Stimulated activated CD8-positive, alpha-beta memory T cell treated with anti-CD3 and anti-CD28 coated beads, Interleukin-4, amount 100 ng/mL, for 4 hours (primary cell): ENCODE data around the gene NKAIN2.

Experiments
- DNase-seq, 2 donors: peaks; one replicate each; pipeline ENCODE4 v3.0.0-alpha.2; 2020; ENCODE audit warnings: low read depth in 2 of 2, low spot score in 1 of 2

Gene NKAIN2

DNA sequence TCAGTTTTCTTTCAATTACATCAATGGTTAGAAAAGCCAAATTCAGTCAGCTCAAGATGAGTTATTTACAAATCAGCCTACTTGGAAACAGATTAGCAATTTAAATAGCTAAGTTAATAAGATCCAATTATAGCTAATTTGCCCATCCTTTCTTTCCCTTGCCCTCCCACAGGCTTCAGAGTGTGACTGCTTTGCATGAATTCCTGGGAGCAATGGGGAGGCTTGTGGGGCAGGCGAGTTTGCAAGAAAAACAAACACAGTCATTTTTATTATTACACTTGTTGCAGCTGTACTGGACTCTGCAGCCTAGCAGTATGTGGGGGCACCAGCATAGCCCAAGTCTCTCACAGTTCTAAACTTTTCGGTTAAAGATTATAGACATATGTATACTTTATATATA lies 219.0 kb downstream of the NKAIN2 start:
- no peak for DNase-seq

DNA sequence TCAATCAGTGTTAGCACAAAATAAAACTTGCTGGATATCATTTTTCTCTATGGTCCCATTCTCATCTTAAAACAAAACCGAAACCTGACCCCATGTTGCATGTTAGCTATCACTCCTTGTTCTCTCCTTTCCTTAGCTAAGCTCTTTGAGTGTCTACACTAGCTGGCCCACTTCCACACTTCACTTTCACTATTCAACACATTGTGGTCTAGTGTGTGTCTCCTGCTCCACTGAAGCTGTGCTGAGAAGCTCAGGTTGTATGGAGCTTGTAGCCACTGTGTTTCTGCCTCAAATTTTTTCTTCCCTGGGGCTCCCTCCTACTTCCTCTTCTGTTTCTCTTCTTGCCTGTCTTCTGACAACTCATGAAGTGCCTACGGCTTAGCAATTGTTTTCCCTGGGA lies 223.0 kb downstream of the NKAIN2 start:
- no peak for DNase-seq

DNA sequence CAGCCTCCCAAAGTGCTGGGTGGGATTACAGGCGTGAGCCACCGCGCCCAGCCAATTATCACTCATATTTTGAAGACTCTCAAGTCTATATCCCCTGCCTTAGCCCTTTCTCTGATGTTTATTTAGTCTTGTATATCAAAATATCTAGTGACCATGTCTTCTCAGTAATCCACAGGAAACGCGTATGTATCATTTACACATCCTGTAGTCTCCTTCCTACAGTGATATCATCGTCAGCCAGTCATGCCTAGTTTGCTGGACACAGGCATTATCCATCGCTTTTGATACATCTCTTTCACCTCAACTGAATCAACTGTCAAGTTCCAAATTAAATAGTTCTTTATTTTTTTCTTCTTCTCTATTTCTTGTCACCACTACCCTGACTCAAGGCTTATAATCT lies 223.7 kb downstream of the NKAIN2 start:
- DNase-seq = no peak

DNA sequence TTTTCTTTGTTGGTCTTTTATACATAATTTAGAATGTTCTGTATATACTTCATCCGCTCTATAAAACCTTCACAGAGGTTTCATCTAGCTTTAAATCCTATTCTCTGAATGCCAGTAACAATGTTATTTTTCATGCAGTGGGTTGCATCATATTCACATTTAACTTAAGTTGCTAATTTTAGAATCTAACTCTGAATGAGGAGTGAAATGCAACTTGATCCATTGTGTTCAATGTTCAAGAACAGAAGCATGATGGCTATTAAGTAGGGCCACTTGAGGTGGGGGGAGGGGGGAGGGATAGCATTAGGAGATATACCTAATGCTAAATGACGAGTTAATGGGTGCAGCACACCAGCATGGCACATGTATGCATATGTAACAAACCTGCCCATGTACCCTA lies 224.5 kb downstream of the NKAIN2 start:
- DNase-seq = no peak

- DNase-seq = no peak
Observed at GRCh38 chr6:124029567-124029966, 225.9 kb downstream of the NKAIN2 start.

- no peak for DNase-seq
Observed at GRCh38 chr6:124033501-124033900, 229.8 kb downstream of the NKAIN2 start.

DNA sequence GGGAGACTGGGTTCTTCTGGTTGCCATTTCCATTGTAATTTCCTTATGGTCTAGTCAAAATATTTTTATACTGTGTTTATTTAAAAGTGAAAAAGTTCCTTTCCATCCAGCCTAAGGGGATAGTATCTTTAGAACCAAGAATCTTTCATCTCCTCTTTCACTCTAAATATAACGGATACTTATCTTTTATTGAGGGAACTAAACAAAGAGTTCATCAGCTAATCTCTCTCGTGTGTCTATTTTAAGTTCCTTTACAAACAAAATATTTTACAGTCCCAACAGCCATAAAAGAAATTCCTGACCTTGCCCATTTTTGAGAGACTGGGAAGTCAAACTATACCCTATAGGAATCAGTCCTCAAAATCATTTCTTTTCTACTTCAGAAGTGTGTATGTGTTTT lies 232.7 kb downstream of the NKAIN2 start:
- no peak for DNase-seq

GRCh38 chr6:124040655-124041054 lies 237.0 kb downstream of the NKAIN2 start:
- DNase-seq = no peak

DNA sequence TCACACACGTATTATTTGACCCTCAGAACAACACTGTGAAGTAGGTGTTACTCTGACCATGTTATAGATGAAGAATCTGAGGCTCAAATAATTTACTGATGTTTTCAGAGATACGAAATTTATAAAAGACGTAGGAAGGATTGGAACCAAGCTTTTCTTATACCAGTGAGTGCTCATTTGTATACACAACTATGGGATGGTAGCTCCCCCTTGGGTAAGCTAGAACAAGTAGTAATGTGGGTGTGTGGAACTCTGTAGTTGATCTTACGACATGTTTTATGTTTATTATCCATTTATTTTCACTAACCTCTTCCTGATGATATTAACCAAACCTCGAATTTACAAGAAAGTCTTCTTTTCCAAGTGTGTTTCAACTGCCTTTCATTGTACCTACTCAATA lies 248.5 kb downstream of the NKAIN2 start:
- DNase-seq = no peak

DNA sequence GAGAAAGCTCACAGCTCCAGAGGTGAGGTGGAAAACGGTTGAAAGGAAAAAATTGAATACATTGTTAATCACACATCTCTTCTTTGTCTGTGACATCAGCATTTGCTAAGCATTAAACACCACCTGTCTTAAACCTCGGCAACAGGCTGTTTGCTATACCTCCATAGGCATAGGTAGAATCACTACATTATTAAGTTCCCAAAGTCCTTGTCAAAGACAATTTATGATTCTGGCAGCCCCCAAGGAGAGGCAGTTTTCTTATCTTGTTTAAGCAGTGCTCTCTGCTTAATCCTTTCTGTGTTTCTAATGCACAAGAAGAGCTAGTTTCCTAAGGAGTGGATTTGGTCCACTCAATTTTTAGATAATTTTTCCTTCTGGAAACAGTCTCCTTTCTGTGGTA lies 249.7 kb downstream of the NKAIN2 start:
- DNase-seq = no peak

- no peak for DNase-seq
Observed at GRCh38 chr6:124054034-124054433, 250.4 kb downstream of the NKAIN2 start.

- no peak for DNase-seq
Observed at GRCh38 chr6:124055395-124055794, 251.7 kb downstream of the NKAIN2 start.

DNA sequence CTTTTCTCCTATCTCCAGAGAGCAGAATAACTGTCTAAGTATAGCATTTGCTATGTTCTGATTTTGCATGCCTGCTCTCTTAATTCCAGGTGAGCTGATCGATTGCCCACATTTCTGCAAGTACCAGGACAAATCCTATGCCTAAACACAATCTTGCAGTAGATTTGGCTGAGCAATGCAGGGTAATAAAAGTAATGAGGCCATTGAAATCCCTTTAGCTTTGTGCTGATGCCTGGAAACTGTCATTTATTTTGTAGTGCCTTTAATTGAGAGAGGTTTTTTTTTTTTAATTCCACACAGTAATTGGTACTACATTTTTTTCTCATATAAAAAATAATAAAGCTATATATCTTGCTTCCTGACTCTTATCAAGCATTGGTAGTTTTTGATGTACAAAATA lies 252.3 kb downstream of the NKAIN2 start:
- DNase-seq = no peak

DNA sequence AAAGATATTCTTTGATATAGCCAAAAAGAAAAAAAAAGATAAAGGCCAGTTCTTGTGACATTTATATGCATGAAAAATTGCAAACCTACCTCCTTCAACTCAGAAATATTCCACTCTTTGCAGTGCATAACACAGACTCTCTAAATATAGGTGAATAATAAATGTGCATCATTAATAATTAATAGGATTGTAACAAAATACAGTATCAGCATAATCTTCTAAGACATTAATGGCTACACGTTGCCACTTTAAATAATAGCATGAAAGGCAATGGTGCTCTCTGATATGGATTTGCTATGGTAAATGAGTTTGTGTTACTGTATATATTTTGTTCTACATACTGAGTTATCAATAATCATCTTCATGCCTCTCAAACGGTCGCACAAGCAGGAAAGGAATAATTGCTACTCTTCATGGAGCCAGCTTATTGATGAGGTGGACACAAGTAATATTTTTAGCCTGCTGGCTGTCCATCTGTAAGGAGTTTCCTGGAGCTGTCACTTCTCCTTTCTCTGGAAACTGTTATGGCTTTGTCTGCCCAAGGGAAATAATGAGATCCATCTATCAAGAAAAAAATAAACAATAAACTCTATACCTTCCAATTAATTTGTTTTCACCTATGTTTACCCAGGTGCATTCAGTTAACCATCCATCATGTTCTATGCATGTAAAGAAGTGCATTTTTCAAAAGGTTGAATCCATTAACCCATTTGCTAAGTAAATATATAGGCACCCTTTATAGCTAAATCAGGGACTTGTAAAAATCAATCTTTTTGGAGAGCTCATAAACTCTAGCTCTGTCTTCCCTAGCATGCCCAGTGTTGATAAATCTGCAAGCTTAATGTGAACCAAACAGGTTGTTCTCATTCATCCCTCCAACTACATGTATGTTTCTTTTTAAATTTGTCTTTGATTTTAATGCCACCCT lies 253.0 kb downstream of the NKAIN2 start:
- no peak for DNase-seq

DNA sequence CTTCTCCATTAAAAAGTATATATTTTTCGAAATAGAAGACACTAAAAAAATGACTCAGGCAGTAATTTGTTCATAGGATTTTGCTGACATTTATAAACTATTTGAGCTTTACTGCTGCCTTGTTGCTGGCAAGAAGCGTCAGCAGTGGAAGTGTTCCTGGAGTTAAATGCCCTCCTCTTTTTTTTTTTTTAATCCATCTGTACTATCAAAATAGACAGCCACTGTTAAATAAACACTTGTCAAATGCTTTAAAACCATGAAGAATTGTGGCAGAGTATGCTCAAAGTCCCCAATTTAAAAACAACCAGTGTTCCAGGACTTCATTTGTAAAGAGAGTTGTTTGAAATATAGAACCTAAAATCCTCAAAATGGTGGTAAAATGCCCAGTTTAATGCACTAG lies 253.8 kb downstream of the NKAIN2 start:
- no peak for DNase-seq

- no peak for DNase-seq
Observed at GRCh38 chr6:124064317-124065113, 260.9 kb downstream of the NKAIN2 start.

GRCh38 chr6:124066269-124066668 lies 262.6 kb downstream of the NKAIN2 start:
- DNase-seq = no peak

DNA sequence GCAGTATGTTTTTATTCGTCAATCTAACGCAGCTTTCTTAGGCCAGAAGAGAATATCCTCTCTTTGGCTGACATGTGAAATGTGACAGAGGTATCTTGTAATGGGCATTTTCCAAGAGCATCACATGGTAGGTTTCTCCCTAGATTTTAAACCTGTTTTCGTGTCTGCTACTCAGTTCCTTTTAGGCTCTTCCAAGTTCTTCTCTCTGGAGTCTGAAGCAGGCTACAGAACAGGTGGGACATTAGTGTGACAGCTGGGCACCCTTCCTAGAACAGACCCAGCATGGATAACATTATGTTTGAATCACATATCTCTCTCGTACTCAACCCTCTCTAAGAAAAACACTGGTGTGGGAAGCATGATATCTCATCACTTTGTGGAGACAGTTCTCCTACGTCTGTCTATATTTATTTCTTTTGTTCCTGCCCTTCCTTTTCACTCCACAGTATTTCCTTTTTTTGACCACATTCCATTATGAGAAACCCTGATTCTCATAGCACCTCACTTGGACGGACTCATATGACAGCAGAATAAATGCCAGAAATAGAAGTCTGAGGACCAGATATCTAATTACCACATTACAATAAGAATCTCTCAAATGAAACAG lies 263.4 kb downstream of the NKAIN2 start:
- DNase-seq = no peak

DNA sequence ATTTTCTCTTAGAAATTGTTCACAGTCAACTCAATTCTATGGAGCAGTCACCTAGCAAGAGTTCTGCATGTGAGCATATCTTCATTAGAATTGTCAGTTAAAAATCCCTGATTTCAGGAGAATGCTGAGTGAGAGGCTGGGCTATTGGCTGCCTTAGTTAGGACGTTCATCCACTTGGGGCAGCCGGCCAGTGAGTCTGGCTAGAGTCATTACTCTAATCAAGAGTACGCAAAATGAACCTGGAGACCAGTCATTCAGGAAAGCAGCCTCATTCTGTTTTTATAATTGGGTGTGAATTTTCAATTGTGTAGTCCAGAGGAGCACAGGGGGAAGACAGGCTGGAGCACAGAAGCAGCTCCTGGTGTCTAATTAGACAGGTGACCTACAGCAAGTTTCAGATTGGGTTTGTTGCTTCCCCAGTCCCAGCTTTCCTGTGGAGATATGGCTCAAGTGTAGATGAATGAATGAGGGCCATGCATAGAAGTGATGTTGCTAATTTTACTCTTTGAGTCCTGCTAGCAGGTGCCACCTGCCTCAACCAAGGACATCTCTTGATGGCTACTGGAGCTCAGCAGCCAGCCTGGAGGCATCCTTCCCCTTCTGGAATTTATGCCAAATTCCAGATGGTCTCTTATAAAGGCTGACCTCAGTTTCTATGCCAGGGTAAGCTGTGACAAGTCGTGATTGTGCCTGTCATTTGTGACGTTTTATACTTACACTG lies 265.7 kb downstream of the NKAIN2 start:
- DNase-seq = no peak

GRCh38 chr6:124073021-124073420 lies 269.4 kb downstream of the NKAIN2 start:
- DNase-seq = no peak
